Muscle of back (tissue), 11 donors: ENCODE measurements around the gene OR6A2. TPM values are rescaled to one million over a fixed set of nuclear protein-coding genes. Genes with fewer than 3 reads are reported as not detected.
A peak's percentile ranks its signal among the peaks of the same experiment; 100 is the strongest.

Experiments used
- DNase-seq, 3 donors: peaks; one replicate each; pipeline versions ENCODE4 v3.0.0 to v3.0.0-alpha.2; 2013
- polyA plus RNA-seq, 10 donors: library from polyadenylated mRNA; unstranded; fragments of 120-200 nt; gene quantifications; one replicate each; pipeline ENCODE4 v1.2.1, GENCODE V29; 2013; ENCODE audit not compliant: insufficient read length in 10 of 10

The OR6A2 gene
- polyA plus RNA-seq, 10 donors, result not detected

DNA sequence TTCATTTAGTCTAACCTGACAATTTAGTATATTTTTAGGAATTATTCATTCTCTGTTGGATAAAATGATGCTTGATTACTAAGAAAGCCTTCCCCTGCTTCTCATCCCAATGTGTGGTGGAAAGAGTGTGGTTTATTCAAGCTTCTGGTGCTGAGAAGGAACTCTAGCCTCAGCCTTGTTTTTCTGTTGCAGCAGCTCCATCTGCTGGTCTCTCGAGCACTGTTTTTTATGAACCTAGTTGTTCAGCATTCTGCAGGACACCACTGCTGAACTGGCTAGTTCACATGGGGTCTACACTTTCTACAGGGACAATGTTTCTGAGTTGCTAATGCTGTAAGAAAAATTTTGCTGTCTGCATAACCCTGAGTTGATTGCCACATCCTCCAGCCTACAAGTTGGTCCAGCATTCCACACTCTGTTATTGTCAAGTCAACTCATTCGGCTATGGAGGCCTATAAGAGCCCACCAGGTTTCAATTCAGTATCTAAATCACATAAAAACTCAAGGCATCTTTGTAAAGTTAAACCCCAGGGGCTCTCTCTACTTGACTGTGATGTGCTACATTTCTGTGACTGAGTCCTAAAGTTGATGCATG is 42.0 kb downstream of the OR6A2 start:
- peak; percentile 46 to 74 (median 58) for DNase-seq

DNA sequence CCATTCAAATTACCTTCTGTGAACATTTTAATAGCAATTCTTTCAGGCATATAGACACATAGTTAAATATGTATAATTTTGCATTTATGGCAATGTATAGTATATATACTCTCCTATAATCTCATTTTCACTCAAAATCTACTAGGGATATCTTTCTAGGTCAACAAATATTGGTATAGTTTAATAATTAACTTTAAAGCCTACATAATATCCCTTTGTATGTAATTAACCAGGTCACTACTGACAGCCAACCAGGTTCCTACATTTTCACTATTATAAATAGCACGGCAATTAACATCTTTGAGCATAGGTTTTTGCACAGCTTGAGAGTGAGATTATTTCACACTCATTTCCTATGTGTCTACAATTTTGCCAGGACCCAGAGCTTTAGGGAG is 43.5 kb downstream of the OR6A2 start:
- DNase-seq, result no peak

DNA sequence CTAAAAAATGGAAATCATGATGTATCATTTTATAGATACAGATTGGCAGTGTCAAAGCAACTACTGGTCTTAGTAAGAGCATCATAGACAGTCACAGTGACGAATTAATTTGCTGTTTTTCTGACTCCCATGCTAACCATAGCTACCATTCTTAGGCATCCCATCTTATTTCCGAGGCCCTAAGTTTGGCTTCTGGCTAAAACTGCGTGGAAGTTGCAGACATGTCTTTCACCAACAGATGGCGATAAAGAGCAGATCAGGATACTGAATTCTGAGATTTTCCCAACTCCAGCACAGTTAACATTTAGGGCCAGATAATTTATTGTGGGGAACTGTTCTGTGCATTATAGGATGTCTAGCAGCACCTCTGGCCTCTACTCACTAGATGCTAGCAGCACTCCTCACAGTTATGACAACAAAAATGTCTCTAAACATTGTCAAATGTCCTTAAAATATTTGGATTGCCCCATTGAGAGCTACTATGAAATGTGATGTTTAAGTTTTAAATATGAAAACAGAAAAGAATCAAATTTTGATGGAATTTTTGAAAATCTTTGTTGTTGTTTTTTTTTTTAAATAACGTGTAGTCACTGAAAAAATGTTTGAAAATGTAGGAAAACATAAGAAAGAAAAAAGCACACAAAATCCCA is 44.1 kb downstream of the OR6A2 start:
- peak; percentile 13 to 59 (median 42) for DNase-seq

DNA sequence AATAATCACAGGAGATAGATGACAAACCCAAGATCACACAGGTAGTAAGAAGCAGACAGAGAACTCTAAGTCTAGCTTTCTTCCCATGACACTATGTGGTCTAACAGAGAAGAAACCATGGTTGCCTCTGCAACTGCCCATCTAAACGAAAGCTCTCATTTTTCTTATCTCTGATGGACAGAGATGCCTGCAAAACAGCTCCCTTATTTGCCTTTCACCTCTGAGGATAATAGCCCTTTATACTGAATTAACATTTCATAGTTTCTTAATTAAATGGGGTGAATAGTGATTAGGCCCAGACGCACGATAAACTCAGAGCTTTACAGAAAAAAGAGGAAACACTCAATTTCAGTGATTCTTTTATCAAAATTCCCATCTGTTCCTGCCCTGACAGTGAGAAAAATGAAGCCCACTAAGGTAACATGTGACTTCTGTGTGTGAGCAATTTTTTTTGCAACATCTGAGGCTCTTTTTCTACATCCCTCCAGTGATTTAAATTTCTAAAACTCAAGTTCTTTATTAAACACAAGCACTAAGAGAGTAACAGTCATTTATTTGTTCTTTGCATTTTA is 52.3 kb downstream of the OR6A2 start:
- no peak for DNase-seq

DNA sequence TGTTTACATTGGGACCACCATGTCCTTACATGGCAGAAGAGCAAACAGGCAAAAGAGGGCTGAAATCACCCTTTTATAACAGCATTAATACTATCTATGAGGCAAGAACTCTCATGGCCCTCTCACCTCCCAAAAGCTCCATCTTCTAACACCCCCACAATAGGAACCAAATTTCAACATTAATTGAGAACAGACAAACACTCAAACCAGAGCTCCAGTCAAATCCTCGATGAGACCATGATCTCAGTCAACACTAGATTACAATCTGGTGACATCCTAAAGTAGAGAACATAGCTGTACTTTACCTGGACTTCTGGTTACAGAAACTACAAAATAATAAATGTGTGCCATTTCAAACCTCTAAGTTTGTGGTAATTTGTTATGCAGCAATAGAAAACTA is 52.9 kb downstream of the OR6A2 start:
- DNase-seq, result no peak

DNA sequence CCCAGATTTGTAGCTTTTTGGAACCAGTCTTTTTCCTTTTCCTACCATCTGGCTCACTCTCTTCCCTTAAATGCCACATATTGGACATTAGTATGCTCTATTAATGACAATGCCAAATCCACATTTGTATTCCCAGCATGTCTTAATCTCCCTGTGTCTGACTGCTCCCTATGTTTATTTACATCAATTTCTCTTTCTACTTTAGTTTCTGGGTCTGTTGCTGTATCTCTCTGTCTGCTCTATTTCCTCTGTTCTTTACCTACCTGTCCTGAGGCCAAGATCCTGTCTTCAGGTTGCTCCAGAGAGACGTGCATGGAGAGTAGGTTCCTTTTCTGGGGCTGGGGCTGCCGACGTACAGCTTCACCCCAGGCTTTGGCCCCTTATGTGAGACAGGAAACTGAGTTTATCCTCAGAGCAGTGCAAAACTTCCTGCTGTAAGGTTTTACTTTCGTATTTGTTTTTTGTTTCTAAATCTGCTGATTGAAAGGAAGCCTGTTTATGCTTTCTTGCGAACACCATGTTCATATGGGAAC is 53.3 kb downstream of the OR6A2 start:
- DNase-seq, result peak in 1 of 3 donors; percentile 49

DNA sequence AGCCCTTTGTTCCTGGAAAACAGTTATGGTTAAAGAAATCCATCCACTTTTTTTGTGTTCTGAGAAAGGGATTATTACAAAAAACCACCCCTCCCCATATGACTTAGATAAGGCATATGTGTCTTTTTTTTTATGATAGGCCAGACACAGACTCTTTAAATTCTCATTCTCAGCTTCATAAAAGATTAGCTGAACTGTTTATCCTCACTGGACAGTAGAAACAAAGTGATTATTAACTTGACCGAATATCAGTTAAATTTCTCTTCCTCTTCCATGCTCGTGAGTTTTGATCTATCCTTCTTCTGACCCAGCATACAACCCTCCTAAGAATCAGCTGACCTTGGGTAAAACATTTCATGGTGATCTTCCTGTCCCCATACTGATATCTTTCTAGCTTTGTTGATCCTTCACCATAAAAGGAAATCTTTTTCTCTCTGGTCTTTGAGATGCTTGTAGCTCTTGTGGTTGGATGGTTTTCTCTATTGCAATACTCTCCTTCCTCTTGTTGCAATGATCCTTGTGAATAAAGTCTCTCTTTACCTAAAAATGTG is 53.9 kb downstream of the OR6A2 start:
- no peak for DNase-seq

DNA sequence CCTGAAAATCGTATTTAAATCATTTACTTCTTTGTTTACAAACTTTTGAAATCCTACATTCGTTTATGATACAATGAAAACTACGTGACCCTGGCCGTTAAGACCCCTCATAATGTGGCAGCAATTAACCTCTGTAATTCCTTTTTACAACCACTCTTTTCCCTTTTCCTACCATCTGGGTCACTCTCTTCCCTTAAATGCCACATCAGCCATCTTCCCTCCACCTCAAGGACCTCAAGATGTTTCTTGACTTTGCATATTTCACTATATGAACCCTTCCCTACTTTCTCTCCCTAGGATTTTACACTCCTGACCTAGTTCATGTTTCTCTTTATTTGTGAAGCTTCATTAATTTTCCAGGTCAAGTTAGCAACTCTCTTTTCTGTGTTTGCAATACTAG is 54.5 kb downstream of the OR6A2 start:
- no peak for DNase-seq

DNA sequence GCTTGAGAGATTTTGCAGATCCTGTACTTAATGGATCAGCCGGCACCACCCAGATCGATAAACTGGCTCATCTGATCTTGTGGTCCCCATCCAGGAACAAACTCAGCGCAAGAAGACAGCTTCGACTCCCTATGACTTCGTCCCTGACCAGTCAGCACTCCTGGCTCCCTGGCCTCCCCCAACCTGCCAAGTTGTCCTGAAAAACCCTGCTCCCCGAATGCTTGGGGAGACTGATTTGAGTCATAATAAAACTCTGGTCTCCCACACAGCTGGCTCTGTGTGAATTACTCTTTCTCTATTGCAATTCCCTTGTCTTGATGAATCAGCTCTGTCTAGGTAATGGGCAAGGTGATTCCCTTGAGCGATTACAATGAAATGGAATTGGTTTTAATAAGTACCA is 57.2 kb downstream of the OR6A2 start:
- no peak for DNase-seq

Other genes with a start within 250 kb of the OR6A2 start
- gene RRP8, start 196.1 kb downstream of the OR6A2 start, polyA plus RNA-seq, result 10 to 100 TPM; 16.4 to 22.6 (median 18.6) TPM
- gene ILK, start 195.9 kb downstream of the OR6A2 start, polyA plus RNA-seq, result 100 to 1,000 TPM; 135 to 163 (median 147) TPM
- gene TAF10, start 187.5 kb downstream of the OR6A2 start, polyA plus RNA-seq, result 100 to 1,000 TPM in 6 of 10 donors, 10 to 100 TPM in 4; 96.4 to 127 (median 108) TPM
- gene TPP1, start 180.3 kb downstream of the OR6A2 start, polyA plus RNA-seq, result 10 to 100 TPM; 36.4 to 48.0 (median 40.9) TPM
- gene DCHS1, start 143.9 kb downstream of the OR6A2 start, polyA plus RNA-seq, result 10 to 100 TPM; 36.7 to 66.6 (median 43.7) TPM
- gene MRPL17, start 116.3 kb downstream of the OR6A2 start, polyA plus RNA-seq, result 10 to 100 TPM; 54.3 to 79.9 (median 59.9) TPM
- gene OR2AG2, start 27.7 kb downstream of the OR6A2 start, polyA plus RNA-seq, result under 1 TPM in 2 of 10 donors, not detected in 8; 0.09 to 0.16 TPM
- under 1 TPM in 2 of 10 donors, not detected in 8; 0.04 to 0.10 TPM for gene OR2AG1, start 16.7 kb downstream of the OR6A2 start, polyA plus RNA-seq
- gene OR10A5, start 46.0 kb upstream of the OR6A2 start, polyA plus RNA-seq, result not detected
- gene OR10A2, start 63.4 kb upstream of the OR6A2 start, polyA plus RNA-seq, result not detected
- gene OR10A4, start 76.9 kb upstream of the OR6A2 start, polyA plus RNA-seq, result not detected
- gene OR2D2, start 92.8 kb upstream of the OR6A2 start, polyA plus RNA-seq, result not detected
- not detected for gene OR2D3, start 121.3 kb upstream of the OR6A2 start, polyA plus RNA-seq
- gene ZNF215, start 126.7 kb upstream of the OR6A2 start, polyA plus RNA-seq, result 1 to 10 TPM in 3 of 10 donors, under 1 TPM in 7; 0.55 to 1.7 (median 0.97) TPM
- 1 to 10 TPM; 1.3 to 3.0 (median 2.3) TPM for gene ZNF214, start 220.7 kb upstream of the OR6A2 start, polyA plus RNA-seq
- under 1 TPM in 9 of 10 donors, not detected in 1; 0.03 to 0.14 (median 0.08) TPM for gene NLRP14, start 220.8 kb upstream of the OR6A2 start, polyA plus RNA-seq